GM20000 (cell line): ENCODE data around the gene NR6A1.

Experiments used
- DNase-seq: peaks from one replicate; pipeline ENCODE4 v3.0.0; 2012; ENCODE audit warnings: low spot score
- TF ChIP-seq, protein P1 (sequence below): IDR thresholded peaks from 2 replicates; pipeline ENCODE4 v1.5.1; 2012; ENCODE audit warnings: mild to moderate bottlenecking, control low read depth; ENCODE audit errors: extremely low read depth, missing control alignments

Gene NR6A1

DNA sequence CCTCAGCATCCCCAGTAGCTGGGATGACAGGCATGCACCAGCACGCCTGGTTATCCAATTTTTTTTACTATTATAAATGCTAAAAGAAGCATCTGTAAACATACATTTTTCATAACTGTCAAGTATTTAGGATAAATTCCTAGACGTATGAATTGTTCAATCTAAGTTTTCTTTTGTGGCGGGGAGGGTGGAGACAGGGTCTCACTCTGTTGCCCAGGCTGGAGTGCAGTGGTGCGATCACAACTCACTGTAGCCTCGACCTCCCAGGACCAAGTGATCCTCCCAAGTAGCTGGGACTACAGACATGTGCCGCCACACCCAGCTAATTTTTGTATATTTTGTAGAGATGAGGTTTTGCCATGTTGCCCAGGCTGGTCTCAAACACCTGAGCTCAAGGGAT, 52.2 kb downstream of the NR6A1 start:
- TF ChIP-seq, protein P1, sequence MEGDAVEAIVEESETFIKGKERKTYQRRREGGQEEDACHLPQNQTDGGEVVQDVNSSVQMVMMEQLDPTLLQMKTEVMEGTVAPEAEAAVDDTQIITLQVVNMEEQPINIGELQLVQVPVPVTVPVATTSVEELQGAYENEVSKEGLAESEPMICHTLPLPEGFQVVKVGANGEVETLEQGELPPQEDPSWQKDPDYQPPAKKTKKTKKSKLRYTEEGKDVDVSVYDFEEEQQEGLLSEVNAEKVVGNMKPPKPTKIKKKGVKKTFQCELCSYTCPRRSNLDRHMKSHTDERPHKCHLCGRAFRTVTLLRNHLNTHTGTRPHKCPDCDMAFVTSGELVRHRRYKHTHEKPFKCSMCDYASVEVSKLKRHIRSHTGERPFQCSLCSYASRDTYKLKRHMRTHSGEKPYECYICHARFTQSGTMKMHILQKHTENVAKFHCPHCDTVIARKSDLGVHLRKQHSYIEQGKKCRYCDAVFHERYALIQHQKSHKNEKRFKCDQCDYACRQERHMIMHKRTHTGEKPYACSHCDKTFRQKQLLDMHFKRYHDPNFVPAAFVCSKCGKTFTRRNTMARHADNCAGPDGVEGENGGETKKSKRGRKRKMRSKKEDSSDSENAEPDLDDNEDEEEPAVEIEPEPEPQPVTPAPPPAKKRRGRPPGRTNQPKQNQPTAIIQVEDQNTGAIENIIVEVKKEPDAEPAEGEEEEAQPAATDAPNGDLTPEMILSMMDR: no peak
- no peak for DNase-seq

DNA sequence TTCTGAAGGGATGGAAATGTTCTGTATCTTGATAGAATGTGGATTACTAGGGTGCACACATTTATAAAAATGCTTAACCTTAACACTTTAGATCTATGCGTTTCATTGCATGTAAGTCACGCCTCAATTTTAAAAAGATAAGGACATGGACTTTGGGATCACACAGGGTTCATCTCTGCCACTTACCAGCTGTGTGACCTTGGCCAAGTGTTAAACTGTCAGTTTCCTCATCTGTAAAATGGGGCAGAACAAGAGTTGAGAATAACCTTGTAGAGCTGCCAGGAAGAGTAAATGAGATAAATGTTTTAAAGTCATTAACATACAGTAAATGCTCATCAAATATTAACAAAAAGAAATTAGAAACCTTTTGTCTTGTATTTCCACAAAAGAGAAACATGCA, 53.5 kb downstream of the NR6A1 start:
- DNase-seq: no peak
- TF ChIP-seq, protein P1: no peak

DNA sequence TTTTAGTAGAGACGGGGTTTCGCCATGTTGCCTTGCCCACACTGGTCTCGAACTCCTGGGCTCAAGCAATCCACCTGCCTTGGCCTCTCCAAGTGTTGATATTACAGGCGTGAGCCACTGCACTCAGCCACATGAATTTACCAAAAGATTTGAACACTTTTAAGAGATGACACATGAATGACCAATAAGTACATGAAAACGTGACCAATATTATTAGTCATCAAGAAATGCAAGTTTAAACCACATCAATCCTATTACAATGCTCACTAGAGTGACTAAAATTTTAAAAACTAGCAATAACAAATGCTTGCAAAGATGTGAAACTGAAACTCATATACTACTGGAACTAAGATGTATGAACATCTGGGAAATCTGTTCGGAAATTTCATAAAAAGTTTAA, 54.3 kb downstream of the NR6A1 start:
- TF ChIP-seq, protein P1: no peak
- DNase-seq: no peak

DNA sequence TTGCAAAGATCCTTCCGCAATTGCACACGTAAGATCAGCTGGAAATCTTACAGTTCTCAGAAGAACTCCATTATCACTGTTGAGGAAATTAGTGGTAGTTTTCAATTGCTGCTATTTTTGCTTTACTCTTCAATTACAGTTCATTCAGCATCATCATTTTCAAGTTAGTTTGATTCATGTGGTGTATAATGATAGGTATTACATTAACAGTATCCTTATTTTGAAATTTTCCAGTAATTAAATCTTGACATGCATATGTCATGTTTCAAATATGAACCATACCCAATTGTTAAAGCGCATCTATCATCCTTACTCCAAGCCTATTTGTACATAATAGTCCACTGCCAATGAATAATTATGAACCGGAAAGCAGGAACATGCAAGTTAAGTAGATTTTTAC, 60.3 kb downstream of the NR6A1 start:
- no peak for DNase-seq
- TF ChIP-seq, protein P1: no peak

DNA sequence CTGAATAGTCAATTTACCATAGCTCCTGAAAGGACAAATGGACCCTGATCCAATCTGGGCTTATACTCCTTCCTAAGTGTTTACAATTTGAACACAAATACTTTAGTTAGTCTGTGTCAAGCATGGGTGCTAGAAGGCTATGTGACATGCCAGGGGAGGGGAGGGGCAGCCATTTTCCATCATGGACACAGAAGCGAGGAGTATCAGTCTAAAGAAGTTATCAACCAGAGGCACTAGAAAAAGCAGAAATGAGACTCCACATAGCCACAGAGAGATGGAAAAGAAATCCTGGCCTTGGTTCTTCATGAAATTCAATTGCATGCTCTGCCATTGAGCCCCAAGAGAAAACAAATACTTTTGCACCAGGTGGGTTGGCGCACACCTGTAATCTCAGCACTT, 61.8 kb downstream of the NR6A1 start:
- TF ChIP-seq, protein P1: no peak
- no peak for DNase-seq

DNA sequence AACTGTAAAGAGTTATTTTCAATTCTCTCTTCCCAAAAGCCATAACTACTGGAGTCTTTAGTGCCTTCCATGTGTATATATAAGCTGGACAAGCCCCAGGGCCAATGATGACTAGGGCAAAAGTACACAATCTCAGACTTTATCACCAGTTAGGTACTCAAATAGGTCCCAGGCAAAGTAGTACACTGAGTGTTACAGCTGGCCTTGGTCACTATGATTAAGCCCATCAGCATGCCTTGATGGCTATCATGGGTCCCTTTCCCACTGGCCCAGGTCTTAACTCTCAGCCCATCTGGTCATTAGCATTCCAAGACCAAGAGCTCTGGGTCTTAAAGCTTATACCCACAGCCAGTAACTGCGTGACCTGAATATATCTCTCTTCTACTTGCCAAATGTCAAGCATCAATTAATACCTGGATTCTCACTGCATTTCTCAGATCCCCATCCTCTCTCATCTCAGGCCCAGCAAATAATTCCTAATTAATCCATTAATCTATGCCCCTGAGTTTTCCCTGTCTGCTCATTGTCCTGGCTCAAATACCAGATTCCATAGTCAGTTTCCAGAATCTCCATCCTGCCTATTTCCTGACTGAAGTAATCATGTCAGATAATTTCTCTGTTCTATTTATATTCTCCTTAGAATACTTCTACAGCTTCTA, 62.3 kb downstream of the NR6A1 start:
- DNase-seq: no peak

DNA sequence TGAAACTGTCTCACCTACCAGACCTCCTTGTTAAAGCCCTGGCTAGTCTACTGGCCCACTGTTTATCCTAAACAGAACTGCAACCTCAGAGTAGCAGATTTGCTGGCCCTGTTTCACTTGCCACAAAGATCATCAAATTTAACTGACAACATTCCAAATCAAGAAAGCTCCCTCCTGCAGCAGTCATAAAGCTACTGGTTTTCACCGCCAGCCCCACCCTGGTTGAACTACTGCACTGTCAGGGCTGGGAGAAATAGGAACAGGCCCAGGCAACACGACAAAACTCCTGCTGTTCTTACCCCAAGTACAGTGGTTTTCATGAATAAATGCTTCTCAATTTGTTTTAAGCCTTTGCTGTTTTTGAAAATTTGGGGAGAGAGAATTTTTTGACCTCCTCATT, 63.0 kb downstream of the NR6A1 start:
- TF ChIP-seq, protein P1: no peak
- DNase-seq: no peak

More for the DNA sequence above, 62.3 kb downstream of the NR6A1 start:
- TF ChIP-seq, protein P1: no peak
